AML-193 (cell line): ENCODE results near the gene TMEM259.

Experiments used
- DNase-seq, 2 experiments: peaks; one replicate each; lab custom pipeline; 2025; lab: John Stamatoyannopoulos, UW

Gene TMEM259

GRCh38 chr19:1055886-1056620 is 35.1 kb upstream of the TMEM259 start:
- no peak for DNase-seq

DNA sequence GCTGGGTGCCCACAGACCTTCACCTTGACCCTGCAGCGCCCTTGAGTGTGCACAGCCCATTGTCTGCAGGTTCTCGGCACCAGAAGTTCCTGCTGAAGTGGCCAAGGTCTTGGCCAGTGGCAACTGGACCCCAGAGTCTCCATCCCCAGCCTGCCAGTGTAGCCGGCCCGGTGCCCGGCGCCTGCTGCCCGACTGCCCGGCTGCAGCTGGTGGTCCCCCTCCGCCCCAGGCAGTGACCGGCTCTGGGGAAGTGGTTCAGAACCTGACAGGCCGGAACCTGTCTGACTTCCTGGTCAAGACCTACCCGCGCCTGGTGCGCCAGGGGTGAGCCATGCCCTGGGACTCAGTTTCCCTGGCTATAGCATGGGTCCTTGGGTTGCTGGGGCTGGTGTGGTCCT is 34.1 kb upstream of the TMEM259 start:
- no peak for DNase-seq

GRCh38 chr19:1054102-1055027 is 33.4 kb upstream of the TMEM259 start:
- DNase-seq, result no peak

GRCh38 chr19:1053176-1054101 is 32.5 kb upstream of the TMEM259 start:
- no peak for DNase-seq

DNA sequence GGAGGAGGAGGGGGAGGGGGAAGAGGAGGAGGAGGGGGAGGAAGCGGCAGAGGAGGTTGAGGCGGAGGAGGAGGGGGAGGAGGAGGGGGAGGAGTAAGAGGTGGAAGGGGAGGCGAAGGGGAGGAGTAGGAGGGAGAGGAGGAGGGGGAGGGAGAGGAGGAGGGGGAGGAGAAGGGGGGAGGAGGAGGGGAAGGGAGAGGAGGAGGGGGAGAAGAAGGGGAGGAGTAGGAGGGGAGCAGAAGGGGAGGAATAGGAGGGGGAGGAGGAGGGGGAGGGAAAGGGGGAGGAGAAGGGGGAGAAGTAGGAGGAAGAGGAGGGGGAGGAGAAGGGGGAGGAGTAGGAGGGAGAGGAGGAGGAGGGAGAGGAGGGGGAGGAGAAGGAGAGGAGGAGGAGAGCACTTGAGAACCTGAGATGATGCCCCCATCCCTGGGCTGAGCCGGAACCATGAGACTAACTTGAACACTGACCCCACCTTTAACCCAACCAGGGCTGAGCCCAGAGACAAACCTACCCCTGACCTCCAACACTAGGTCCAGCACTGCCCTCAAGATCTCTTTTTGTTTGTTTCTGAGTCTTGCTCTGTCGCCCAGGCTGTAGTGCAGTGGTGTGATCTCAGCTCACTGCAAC is 31.5 kb upstream of the TMEM259 start:
- DNase-seq, result no peak

- DNase-seq, result no peak
Measured at GRCh38 chr19:1051791-1052190, 30.9 kb upstream of the TMEM259 start.

- no peak for DNase-seq
Measured at GRCh38 chr19:1050989-1051788, 30.3 kb upstream of the TMEM259 start.

- DNase-seq, result no peak
Measured at GRCh38 chr19:1049800-1050199, 28.9 kb upstream of the TMEM259 start.

- DNase-seq, result no peak
Measured at GRCh38 chr19:1049106-1049505, 28.2 kb upstream of the TMEM259 start.

DNA sequence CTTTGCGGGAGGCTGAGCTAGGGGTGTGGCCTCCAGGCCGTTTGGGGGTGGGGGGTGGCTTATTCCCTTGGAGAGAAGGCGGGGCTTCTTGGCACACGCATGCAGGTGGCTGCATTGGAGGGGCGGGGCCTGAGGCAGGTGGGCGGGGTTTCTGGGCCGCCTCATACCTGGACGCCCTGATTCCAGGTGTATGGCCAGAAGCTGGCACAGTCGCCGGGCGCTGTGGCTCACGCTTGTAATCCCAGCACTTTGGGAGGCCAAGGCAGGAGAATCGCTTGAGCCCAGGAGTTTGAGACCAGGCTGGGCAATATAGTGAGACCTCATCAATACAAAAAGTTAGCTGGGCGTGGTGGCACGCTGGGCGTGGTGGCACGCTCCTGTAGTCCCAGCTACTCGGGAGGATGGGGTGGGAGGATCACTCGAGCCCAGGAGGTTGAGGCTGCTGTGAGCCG is 26.8 kb upstream of the TMEM259 start:
- no peak for DNase-seq

GRCh38 chr19:1046836-1047695 is 26.1 kb upstream of the TMEM259 start:
- no peak for DNase-seq

GRCh38 chr19:1046117-1046626 is 25.2 kb upstream of the TMEM259 start:
- DNase-seq, result no peak

GRCh38 chr19:1045247-1045603 is 24.3 kb upstream of the TMEM259 start:
- DNase-seq, result no peak

GRCh38 chr19:1042689-1043511 is 22.0 kb upstream of the TMEM259 start:
- no peak for DNase-seq

DNA sequence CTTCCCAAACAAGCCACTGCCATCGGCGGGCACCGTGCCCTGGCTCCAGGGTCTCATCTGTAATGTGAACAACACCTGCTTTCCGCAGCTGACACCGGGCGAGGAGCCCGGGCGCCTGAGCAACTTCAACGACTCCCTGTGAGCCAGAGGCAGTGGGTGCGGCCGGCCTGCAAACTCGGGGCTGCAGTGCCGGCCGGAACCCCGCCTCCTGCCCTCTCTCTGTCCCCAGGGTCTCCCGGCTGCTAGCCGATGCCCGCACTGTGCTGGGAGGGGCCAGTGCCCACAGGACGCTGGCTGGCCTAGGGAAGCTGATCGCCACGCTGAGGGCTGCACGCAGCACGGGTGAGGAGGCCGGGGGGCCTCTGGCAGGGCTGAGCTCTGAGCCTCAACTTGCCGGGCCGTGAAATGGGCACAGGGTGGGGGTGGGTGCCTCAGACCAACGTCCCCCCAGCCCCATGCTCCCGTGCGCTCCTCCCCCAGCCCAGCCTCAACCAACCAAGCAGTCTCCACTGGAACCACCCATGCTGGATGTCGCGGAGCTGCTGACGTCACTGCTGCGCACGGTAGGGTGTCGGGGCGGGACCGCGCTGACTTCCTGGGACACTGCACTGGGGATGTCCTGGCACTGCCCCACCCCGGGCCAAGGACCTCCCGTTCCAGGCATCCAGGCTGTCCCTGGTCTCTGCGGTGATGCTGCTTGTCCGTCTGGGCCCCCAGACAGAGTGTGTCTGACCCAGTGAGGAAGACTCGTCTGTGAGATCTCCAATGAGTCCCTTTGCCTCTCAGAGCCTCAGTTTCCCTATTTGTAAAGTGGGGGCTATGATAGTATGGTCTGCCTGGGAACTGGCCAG is 21.1 kb upstream of the TMEM259 start:
- DNase-seq, result no peak

DNA sequence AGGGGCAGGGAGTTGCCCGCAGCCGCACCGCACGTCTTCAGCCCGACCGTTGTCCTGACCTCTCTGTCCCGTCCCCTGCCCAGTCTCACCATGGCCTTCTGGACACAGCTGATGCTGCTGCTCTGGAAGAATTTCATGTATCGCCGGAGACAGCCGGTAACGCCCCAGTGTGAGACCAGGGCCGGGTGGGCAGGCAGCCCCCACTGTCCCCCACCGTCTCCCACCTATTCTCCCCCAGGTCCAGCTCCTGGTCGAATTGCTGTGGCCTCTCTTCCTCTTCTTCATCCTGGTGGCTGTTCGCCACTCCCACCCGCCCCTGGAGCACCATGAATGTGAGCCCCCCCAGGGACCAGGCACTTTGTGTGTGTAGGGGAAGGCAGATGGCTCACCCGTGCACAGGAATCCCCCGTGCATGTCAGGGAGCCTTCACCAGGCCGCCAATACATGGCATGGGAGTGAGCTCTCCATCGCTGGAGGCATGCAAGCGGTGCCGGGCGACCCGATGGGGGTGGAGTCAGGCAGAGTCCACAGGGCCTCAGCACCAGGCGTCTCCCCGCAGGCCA is 20.4 kb upstream of the TMEM259 start:
- DNase-seq, result no peak
